GDM1 (cell line): Measurements from ENCODE around the gene ZC3H12A.

ENCODE experiments used
- DNase-seq: peaks from one replicate; lab custom pipeline; 2025; lab: John Stamatoyannopoulos, UW

ZC3H12A gene

DNA sequence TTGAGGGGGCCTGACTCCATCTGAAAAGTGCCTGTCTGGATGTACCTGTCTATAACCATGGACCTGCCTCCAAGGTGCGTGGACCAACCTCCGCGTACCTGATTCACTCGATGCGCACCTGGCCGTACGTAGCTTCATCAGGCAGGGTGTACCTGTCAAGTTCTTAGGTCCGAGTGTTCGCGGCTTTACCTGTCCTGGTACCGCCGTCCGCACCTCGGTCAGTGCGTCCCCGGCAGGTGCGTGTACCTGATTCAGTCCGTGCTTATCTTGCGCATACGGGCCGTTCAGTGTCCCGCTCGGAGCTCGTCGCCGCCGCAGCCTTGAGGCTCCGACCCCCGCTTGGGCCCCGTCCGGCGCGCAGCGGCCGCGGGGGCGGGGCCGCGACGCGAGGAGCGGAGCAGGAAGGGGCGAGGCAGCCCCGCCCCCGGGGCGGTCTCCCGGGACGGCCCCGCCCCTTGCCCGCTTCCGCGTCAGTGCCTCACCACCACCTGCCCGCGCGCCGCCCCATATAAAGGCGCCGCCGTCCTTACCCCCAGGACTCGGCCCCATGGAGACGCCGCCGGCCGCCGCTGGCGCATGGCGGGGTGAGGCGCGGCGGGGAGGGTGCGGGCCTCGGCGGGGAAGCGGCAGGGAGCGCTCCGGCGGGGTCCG, at the start of gene ZC3H12A:
TSS of gene ZC3H12A (plus strand) at position 535 of the 651 bp plus-strand sequence. CDS start 917 bp downstream, outside the sequence.
- peak; percentile 87 for DNase-seq

DNA sequence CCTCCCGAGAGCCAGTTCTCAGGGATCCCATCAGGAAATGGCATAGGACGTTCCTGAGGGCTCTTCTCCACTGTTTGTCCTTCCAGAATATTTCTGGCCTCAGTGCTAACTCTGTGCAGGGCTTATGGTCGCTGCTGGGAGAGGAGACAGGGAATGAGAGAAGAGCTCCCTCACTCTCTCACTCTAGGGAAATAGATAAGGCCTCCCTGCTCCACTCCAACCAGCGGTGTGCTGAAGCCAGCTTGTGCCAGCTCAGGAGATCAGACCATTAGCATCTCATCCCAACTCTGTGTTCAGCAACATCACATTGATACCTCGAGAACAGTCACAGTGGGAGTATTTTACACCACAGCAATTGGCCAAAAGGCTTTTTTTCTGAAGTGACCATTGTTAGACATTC, 49.2 kb upstream of the ZC3H12A start:
- DNase-seq, result no peak

DNA sequence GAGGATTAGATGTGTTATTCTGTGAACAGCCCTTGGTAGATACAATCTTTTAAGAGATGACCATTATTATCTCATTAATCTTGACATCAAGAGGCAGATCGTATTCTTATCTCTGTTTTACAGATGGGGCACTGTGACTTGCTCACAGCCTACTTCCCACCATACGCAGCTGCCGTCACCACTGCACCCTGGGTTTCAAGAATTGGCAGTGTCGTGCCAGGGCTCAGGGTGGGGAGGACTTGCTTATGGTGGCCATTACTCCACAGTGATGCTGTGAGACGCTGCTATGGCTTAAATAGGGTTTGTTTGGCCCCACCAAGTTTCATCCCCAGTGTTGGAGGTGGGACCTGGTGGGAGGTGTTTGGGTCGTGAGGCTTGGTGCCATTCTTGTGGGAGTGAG, 45.4 kb upstream of the ZC3H12A start:
- no peak for DNase-seq

DNA sequence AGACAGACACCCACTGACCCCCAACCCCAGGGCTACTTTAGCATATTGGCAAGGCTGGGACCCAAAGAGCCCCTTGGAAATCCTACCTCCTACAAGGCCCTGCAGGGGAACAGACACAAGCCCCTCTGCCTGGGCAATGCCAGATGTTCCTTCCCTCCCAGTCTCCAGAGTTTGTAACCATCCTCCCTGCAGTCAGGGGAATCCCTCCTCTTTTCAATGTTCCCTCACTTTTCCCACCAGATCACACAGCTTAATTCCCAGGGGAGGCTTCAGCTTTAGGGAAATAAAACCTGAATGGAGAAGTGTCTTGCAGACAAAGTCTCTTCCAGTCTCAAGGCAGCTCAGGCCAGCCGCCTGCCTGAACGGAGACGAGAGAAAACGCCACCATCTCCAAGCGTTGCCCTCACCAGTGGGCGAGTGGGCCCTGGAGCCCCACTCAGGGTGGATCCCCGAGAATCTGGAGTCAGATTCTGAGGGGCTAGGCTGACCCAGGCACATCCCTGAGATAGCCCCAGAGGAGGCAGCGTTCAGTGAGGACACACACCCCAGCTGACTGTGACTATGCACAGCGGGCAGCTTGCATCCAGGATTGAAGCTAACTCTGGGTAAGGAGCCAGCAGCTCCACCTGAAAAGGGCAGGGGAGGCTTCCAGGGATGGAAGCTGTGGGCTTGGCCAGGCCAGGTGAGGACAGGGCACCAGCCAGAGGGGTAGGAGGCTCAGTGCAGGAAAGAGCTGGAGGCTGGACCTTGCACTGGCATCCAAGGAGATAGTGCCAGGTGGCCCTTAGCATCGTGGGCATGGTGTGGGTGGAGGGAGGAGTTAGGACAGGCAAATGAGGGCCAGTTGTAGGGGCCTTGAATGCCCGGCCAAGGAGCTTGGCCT, 44.0 kb upstream of the ZC3H12A start:
- no peak for DNase-seq

DNA sequence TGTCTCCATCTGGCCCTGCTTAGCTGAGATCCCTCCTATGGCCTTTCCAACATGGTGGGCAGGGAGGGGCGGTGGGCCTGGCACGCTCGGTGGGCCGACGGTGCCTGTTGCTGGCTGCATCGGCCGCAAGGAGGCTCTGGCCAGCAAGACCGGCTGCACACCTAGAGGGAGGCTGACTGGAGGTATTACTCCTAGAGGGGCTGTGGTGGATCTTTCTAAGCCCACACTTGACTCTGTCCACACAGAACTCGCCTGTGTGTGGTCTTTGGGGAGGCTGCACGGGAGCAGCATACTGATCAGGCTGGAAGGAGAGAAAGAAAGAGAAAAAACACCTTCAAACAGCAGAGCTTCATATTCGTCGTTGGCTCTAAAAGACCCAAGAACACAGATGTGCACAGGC, 41.7 kb upstream of the ZC3H12A start:
- no peak for DNase-seq

DNA sequence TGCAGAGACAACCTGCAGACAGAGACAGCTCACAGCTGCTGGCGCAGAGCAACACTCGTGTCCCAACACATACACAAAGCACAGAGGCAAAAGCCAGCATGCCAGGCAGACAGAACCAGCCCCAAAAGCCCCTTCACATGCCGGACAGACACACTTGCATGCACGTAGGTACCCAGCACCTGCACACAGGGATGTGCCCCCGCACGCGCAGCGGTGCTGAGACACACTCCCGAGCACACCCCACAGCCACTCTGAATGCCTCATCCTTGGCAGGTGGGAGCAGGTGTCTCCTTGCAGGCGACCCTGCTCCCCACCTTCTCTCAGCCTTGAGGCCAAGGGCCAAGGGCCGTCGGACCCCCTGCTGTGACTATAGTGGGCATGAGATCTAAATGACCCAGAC, 41.2 kb upstream of the ZC3H12A start:
- no peak for DNase-seq

DNA sequence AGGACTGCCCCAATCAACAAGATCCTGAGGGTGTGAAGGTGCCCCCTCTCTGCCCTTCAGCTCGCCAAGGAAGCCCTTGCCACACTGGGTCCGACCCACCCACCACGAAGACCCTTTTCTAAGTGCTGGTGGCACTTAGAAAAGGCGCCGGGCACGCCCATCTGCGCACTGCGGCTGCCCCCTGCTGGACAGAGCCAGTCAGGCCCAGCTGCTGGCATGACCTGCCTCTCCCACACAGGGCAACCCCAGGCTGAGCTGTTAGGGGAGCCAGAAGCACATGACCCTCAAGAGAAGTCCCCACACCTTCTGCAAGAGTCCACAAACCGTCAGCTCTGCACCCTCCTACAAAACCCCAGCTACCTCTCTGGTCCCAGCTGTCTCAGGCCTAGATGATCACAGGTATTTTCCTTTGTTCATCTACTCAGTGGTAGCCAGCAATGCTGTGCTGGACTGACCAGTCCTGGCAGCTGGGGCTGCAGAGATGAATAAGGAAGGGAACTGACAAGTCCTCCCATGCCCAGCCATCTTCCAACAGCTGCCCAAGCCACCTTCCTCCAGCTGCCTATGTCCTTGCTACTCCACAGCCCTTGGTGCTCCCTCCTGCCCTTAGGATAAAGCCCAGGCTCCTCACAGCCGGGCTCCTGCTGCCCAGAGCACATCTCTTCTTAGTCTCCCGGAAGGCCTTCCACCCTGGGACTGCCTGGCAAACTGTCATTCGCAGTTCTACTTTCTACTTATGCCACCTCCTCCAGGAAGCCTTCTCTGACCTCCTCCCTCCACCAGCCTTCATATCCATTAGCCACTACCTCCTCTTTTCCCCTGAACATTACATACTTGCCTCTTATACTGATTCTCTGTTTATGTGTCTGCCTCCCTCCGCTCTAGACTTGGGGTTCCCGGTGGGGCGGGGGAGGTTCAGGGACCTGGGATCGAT, 39.8 kb upstream of the ZC3H12A start:
- DNase-seq, result peak; percentile 9

DNA sequence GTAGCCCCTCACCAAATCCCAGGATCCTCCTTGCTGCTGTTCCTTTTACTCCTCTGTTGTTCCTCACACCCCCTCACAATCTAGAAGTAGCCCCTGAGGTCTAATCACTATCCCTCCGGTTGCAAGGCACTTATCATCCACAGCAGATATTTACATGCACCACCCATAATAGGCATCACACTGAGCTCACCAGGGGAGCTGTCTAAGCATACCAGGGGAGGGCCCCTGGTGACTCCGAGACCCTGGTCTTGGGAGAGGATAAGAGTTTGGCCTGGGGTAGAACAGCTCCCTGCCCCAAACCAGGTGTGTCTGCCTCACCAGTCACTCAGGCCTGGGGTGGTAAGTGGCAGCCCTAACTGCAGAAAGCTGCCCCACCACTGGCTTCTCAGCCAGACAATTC, 37.3 kb upstream of the ZC3H12A start:
- no peak for DNase-seq

DNA sequence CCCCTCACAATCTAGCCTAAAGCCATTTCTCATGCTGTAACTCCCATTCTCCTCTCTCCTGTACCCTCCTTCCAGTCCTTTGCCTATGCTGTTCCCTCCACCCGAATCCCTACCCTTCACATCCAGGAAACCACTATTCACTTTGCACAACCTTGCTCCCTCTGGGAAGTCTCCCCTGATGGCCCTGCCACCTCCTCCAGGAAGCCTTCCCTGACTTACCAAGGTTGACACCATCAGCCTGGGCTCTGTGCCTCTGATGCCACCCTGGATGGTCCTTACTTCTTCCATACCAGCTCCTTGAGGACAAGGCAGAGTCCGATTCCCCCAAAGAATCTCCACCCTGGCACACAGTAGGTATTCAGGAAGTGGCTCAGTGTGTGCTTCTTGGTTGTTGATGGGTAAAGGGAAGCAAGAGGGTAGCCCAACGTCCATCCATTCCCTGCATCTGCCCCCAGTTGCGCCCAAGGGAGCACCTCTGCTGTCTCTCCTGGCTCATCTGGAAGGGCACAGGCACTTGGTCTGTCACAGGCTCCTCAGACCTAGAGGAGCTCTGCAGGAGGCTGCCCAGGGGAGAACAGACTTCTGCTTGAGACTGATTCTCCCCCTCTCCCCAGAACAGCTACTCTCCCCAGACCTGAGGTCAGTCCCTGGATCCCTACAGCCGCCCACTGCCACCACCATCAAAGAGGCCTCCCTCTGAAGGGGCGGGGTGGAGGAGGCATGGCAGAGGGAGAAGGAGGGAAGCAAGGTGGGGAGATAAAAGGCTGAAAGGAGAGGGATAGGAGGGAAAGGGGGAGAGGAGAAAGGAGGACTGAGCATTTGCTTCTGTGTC, 36.1 kb upstream of the ZC3H12A start:
- no peak for DNase-seq

DNA sequence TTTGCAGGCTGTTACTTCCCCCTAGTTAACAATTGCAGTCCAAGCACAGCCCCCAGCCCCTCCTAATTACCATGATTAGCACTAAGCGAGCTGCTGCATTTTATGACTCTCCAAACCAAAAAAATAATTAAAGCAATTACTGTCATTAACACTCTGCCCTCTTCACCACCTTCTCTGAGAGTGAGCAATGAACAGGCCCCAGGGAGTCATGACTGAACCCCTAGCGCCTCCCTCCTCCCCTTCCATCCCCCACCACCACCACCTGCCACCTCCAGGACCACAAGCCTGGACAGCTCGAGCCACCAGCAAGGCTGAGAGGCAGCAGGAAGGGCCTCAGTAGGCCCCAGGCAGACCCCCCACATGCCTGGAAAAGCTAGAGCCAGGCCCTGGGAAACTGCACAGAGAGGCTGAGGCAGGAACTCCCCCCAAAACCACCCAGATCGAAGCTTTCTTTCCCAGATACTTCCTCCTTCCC, 35.5 kb upstream of the ZC3H12A start:
- DNase-seq, result no peak

DNA sequence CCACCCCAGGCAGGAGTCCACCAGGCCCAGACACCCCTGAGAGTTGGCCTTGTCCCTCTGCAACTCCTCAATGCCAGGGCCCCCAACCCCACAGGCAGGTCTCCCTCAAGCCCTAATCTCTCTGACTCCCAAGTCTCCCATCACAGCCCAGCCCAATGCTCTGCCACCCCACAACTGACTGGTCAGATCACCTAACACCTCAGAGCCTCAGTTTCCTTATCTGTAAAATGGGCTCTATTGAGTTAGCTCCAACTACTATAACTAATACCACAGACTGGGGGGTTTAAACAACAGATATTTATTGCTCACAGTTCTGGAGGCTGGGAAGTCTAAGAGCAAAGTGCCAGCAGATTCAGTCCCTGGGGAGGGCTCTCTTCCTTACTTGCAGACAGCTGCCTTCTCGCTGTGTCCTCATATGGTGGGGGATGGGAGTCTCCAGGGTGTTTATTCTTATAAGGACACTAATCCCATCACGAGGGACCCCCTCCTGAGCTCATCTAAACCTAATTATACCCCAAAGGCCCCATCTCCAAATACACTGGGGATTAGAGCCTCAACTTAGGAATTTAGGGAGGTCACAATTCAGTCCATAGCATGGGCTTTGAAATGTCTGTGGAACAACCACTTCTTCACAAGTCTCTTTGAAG, 34.9 kb upstream of the ZC3H12A start:
- DNase-seq, result no peak

DNA sequence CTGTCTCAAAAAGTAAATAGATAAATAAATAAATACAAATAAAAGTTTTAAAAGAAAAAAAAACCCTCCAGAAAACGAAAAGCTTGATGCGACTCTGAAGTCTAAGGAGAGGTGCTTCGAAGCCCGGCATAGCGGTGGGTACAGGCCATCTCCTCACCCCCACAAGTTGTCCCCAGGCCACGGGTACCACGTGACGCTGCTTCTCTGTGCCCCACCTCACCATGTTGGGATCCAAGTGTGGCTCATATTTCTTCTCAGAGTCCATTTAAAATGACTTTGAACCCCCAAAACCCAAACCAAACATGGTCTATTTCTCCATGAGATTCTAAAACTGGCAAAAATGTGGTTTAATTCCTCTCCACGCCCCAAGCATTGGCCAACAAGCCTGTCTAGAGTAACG, 32.9 kb upstream of the ZC3H12A start:
- no peak for DNase-seq

DNA sequence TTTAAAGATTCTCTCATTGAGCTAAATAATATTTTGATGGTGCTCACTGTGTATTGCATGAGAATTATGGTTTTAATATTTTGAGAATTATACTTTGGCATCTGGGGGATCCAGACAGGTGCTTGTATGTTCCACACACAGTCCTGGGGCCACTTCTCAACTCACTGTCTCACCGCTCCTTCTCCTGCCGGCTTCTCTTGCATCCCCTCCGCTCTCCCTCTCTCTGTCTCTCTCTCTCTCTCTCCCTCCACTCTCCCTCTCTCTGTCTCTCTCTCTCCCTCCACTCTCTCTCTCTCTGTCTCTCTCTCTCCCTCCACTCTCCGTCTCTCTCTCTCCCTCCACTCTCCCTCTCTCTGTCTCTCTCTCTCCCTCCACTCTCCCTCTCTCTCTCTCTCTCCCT, 32.2 kb upstream of the ZC3H12A start:
- no peak for DNase-seq

DNA sequence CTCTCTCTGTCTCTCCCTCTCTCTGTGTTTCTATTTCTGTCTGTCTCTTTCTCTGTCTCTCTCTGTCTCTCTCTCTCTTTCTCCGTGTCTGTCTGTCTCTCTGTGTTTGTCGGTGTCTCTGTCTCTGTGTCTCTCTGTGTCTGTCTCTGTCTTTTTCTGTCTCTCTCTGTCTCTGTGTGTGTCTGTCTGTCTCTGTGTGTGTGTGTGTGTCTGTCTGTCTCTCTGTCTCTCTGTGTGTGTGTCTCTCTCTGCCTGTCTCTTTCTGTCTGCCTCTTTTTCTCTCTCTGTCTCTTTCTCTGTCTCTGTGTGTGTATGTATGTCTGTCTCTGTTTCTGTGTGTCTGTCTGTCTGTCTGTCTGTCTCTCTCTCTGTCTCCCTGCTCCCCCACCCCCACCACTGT, 31.7 kb upstream of the ZC3H12A start:
- DNase-seq, result no peak

DNA sequence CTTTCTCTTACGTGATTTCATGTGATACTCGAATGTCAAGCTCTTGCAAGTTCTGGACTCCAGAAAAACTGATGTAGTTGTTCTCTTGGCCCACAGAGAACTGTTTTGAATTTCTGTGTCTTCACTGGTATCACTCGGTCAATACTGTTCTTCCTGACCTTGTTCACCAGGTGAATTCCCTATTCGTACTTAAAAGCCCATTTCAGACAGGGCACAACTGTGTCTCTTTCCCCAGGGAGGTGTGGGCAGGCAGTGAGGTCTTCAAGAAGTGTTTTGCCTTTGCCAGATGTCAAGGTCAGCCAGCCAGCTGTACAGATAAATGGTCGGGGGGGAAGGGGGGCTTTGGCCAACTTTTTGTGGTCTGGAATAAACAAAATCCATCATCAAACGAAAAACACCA, 27.5 kb upstream of the ZC3H12A start:
- DNase-seq, result no peak

DNA sequence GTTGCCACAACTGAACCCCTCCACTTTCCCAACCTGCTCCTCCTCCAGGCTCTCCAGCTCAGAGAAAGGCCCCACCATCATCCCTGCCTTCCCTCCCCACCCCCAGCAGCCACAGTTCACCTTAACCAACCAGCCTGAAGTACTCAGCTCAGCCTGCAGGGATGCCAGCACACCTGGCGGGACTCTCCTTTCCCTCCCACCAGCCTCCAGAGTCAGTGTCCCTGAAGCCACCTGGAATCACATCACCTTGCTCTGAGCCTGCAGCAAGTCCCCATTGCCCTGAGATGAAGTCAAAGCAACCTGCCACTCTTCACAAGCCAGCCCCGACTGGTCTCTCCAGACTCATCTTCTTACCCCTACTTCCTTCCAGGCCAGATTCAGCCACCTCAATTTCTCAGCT, 26.2 kb upstream of the ZC3H12A start:
- DNase-seq, result no peak

DNA sequence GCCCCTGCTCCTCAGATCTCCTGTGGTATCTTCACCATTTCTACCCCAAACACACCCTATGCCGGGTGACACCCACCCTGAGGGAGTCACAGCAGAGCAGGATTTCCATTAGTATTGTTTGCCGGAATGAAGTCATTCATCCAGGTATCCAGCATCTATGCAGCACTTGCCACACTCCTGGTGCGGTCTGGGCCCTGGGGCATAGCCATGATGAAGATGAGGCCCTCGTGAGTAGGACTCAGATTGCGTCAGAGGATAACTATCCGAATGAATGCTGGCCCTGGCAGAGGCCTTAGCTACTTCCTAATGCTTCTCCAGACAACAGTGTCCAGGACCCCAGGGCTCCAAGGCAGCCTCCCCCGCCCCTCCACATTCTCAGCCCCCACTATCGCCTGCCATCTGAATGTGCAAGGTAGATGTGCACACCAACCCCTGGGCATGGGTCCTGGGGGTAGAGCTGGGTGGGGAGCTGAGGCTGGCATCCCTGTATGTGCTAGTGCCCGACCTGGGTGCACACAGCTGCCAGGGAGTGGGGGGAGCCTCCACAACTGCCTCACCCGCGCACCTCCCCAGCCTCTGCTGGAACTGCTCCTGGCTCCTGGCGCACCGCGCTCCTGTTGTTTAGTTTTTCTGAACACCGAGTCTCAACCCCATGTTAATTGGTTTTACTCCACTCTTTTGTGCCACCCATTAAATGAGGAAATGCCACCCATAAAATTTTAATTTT, 25.5 kb upstream of the ZC3H12A start:
- DNase-seq, result no peak

DNA sequence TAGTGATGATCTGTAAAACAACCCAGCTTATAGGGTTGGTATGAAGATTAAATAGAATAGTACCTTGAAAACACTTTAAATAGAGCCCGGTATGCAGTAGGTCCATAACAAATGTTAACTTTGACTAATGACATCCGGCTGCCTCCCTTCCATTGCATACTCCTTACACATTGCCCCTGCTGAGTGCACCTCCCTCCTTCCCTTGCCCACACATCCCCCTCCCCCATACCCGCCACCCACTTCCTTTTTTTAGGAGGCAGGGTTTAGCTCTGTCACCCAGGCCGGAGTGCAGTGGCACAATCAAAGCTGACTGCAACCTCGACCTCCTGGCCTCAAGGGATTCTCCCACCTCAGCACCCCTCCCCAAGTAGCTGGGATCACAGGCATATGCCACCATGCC, 24.4 kb upstream of the ZC3H12A start:
- DNase-seq, result peak; percentile 67

DNA sequence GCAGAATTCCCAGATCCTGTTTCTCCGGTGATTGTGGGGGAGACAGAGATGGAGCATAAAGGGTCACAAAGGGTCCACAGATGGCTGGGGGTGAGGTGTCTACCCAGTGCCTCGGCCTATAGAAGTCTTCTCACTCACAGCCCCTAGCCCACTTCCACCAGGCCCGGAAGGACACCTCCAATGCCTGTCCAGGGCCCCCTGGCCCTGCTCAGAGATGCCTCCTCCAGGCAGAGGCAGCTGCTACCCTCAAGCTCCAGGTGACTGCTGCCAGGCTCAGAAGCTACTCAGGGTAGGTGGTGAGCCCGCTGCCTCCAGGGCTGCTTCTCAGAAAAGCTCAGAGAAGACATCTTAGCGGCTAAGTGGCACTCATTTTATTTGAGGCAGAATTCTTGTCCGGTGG, 22.0 kb upstream of the ZC3H12A start:
- DNase-seq, result no peak

DNA sequence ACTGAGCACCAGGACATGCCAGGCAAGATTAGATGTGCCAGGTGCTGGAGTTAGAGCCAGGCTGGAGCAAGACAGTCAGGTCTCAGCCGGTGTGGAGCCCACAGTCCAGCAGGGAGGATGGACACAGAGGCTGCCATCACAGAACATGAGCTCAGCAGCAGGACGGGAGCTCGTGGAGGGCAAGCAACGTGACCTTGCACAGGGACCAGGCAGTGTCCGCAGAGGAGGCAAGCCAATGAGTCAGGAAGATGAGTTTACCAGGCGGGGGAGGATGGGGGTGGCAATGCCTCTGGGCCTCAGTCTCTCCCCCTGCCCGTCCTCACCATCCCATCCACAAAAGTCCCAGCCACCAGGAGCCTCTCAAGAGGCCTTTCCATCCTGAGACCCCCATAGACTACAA, 20.7 kb upstream of the ZC3H12A start:
- DNase-seq, result no peak
